Activated naive CD8-positive, alpha-beta T cell treated with anti-CD3 and anti-CD28 coated beads, Interleukin-2, amount 50 U/mL, for 24 hours (primary cell): Measurements from ENCODE around the gene BCAS4.
"Not testable (repeated sequence)": the region's sequence is repeated elsewhere in the genome, so short reads cannot be mapped to it uniquely, and the experiment has no call there.

Source experiments
- ATAC-seq: fragments of 150-1000 bp; cut with Tn5 transposase; one replicate; pipeline ENCODE4 v1.10.0; 2021
- DNase-seq: peaks from one replicate; pipeline ENCODE4 v3.0.0; 2021
- H3K27ac Mint-ChIP-seq: one replicate; pipeline ENCODE4 v1.8.0; 2021; ENCODE audit warnings: mild to moderate bottlenecking, mixed read lengths
- H3K27me3 Mint-ChIP-seq: one replicate; pipeline ENCODE4 v1.8.0; 2021; ENCODE audit warnings: mixed read lengths
- H3K36me3 Mint-ChIP-seq: one replicate; pipeline ENCODE4 v1.8.0; 2021; ENCODE audit warnings: low read depth, mixed read lengths
- H3K4me1 Mint-ChIP-seq: one replicate; pipeline ENCODE4 v1.8.0; 2021; ENCODE audit warnings: mixed read lengths
- H3K4me3 Mint-ChIP-seq: one replicate; pipeline ENCODE4 v1.8.0; 2021; ENCODE audit warnings: mild to moderate bottlenecking, moderate library complexity, mixed read lengths
- H3K9me3 Mint-ChIP-seq: one replicate; pipeline ENCODE4 v1.8.0; 2021; ENCODE audit warnings: mixed read lengths

BCAS4 gene

GRCh38 chr20:50783903-50784302 is 11.0 kb upstream of the BCAS4 start:
- ATAC-seq (no peak), DNase-seq (no peak)
- no peaks in the 10 kb centered on the region for H3K36me3 Mint-ChIP-seq
- no peak overlapping the region for H3K27ac Mint-ChIP-seq
- H3K9me3 Mint-ChIP-seq = no peaks in the 10 kb centered on the region
- no peaks in the 10 kb centered on the region for H3K4me1 Mint-ChIP-seq
- no peak overlapping the region for H3K4me3 Mint-ChIP-seq
- H3K27me3 Mint-ChIP-seq = peaks cover 1% of the 10 kb centered on the region

DNA sequence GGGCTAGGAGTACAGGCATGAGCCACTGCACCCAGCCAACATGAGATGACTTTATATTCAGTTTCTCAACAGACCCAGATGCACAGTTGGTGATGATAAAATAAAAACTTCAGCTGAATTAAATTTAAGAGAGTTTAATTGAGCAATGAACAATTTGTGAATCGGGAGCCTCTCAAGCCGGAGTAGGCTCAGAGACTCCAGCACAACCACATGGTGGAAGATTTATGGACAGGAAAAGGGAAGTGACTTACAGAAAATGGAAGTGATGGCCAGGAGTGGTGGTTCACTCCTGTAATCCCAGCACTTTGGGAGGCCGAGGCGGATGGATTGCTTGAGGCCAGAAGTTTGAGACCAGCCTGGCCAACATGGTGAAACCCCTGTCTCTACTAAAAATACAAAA is 10.4 kb upstream of the BCAS4 start:
- DNase-seq = no peak
- H3K4me1 Mint-ChIP-seq = no peaks in the 10 kb centered on the region

GRCh38 chr20:50786703-50787102 is 8.2 kb upstream of the BCAS4 start:
- H3K27ac Mint-ChIP-seq = no peak overlapping the region
- peaks cover 1% of the 10 kb centered on the region for H3K27me3 Mint-ChIP-seq
- no peak overlapping the region for H3K4me3 Mint-ChIP-seq
- H3K36me3 Mint-ChIP-seq = no peaks in the 10 kb centered on the region
- DNase-seq (no peak), ATAC-seq (no peak)
- H3K9me3 Mint-ChIP-seq = no peaks in the 10 kb centered on the region
- peaks cover 4% of the 10 kb centered on the region for H3K4me1 Mint-ChIP-seq

More for the DNA sequence above, 10.4 kb upstream of the BCAS4 start:
- no peak overlapping the region for H3K4me3 Mint-ChIP-seq
- H3K27me3 Mint-ChIP-seq = peaks cover 1% of the 10 kb centered on the region
- H3K9me3 Mint-ChIP-seq = no peaks in the 10 kb centered on the region
- H3K27ac Mint-ChIP-seq = no peak overlapping the region
- no peak for ATAC-seq
- no peaks in the 10 kb centered on the region for H3K36me3 Mint-ChIP-seq

DNA sequence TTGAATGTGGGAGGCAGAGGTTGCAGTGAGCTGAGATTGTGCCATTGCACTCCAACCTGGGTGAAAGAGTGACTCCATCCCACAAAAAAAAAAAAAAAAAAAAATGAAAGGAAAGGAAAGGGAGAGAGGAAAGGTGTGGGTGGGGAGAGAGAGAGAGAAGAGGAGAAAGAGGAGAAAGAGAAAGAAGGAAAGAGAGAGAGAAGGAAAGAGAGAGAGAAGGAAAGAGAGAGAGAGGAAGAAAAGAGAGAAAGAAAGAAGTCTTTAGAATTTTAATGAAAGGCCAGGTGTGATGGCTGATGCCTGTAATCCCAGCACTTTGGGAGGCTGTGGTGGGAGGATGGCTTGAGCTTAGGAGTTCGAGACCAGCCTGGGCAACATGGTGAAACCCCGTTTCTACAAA is 7.7 kb upstream of the BCAS4 start:
- no peaks in the 10 kb centered on the region for H3K36me3 Mint-ChIP-seq
- ATAC-seq (no peak), DNase-seq (no peak)
- no peaks in the 10 kb centered on the region for H3K9me3 Mint-ChIP-seq
- H3K4me3 Mint-ChIP-seq = no peak overlapping the region
- H3K4me1 Mint-ChIP-seq = peaks cover 4% of the 10 kb centered on the region
- H3K27ac Mint-ChIP-seq = no peak overlapping the region
- H3K27me3 Mint-ChIP-seq = peaks cover 1% of the 10 kb centered on the region

GRCh38 chr20:50788045-50788991 is 6.5 kb upstream of the BCAS4 start:
- no peak for ATAC-seq
- Mint-ChIP-seq H3K36me3 (no peaks in the 10 kb centered on the region), H3K27ac (no peak overlapping the region), H3K4me3 (no peak overlapping the region), H3K4me1 (peaks cover 4% of the 10 kb centered on the region), H3K27me3 (peaks cover 1% of the 10 kb centered on the region), H3K9me3 (no peaks in the 10 kb centered on the region)
- DNase-seq = no peak

DNA sequence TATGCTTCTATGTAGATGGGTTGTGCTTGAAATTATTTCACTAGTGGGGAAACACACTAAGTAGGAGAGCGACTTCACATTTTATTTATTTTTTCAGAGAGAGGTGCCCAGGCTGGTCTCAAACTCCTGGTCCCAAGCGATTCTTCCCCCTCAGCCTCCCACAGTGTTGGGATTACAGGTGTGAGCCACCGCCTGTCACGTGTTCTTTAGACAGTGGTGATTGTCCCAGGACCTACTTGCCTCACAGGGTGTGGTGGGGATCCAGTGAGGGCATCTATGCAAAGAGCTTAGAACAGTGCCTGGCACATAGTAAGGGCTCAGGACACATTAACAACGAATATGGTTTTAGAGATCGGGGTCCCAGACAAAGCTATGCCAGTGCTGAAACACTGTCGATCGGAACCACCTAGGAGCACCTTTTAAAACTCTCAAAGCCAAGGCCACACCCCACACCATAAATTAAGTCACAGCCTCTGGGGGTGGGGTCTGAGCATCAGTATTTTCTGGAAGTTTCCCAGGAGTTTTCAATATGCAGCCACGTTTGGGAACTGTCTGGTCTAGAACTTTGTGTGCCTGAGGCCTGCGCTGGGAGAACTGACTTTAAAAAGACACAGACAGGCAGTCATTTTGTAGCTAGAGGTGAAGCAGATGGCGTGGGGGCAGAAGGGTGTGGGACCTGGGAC is 4.8 kb upstream of the BCAS4 start:
- no peak overlapping the region for H3K27ac Mint-ChIP-seq
- ATAC-seq (no peak), DNase-seq (no peak)
- no peak overlapping the region for H3K4me3 Mint-ChIP-seq
- H3K9me3 Mint-ChIP-seq = no peaks in the 10 kb centered on the region
- H3K36me3 Mint-ChIP-seq = no peaks in the 10 kb centered on the region
- peaks cover 9% of the 10 kb centered on the region for H3K4me1 Mint-ChIP-seq
- H3K27me3 Mint-ChIP-seq = no peaks in the 10 kb centered on the region

DNA sequence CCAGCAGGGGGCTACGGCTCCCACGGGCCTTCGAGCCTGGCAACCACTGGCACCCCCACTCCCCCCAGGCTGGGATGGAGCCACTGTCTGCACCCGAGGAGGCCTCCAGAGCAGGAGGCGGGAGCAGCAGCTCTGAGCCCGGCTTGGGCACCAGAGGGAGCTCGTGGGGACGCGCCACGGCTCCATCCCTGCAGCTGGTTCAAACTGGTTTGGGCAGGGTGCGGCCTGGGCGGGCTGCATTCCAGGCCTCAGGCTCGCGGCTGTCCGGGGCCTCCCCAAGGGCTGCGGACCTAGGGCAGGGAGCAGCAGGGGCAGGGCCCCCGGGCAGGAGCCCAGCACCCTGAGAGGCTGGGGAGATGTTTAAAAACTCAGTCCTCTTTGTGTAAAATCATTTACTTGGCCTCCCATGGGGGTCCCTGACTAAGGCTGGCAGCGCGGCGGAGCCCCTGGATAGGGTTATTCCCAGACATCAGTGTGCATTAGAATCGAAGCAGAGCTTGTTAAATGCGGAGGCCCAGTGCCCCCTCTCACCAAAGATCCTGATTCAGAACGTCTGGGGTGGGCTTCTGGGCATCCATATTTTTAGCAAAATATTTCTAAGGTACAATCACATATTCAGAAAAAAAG is 4.1 kb upstream of the BCAS4 start:
- Mint-ChIP-seq H3K36me3 (no peaks in the 10 kb centered on the region), H3K4me1 (peaks cover 12% of the 10 kb centered on the region), H3K27me3 (no peaks in the 10 kb centered on the region), H3K9me3 (no peaks in the 10 kb centered on the region), H3K4me3 (no peak overlapping the region), H3K27ac (no peak overlapping the region)
- ATAC-seq (peak; percentile 80), DNase-seq (peak; percentile 90)

DNA sequence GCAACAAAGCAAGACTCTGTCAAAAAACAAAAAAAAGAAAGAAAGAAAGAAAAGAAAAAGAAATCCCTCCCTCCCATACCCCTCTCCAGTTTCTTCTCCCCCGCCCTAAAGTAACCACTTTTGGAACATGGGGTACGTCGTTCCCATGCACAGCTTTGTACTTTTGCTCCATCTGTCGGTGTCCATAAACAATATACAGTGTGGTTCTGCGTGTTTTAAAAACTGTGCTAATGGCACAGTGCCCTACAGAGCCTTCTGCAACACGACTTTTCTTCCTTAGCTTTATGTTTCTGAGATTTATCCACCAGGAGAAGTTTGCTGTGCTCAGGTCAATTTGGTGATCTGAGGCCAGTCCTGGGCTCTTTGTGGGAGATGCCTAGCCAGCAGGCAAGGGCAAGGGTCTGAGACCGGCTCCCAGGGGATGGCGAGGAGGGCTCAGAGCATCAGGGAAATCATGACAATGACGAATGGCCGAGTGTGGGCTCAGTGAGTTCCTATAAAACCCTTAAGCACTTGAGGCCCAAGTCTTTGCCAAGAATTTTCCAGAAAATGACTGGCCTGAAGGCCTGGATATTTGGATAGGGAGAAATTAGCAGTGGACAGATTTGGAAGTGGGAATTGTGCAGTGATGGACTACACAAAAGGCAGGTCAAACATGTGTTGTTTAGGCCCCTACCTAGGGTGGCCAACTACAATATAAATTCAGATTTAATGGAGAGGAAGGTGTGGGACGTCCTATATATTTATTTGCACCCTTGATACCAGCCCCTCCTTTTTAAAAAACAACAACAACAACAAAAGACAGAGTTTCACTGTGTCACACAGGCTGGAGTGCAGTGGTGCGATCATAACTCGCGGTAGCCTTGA is 1.9 kb upstream of the BCAS4 start:
- H3K27ac Mint-ChIP-seq = peak overlapping the region; percentile 46

GRCh38 chr20:50793575-50794016 is 1.3 kb upstream of the BCAS4 start:
- DNase-seq = peak; percentile 67
- not testable (repeated sequence) for H3K27me3 Mint-ChIP-seq, ATAC-seq, H3K36me3 Mint-ChIP-seq, H3K9me3 Mint-ChIP-seq, H3K27ac Mint-ChIP-seq
- H3K4me1 Mint-ChIP-seq = peaks cover 21% of the 10 kb centered on the region
- peak overlapping the region; percentile 24 for H3K4me3 Mint-ChIP-seq

More for the DNA sequence above, 1.9 kb upstream of the BCAS4 start:
- ATAC-seq (no peak), DNase-seq (no peak)
- peaks cover 21% of the 10 kb centered on the region for H3K4me1 Mint-ChIP-seq
- no peaks in the 10 kb centered on the region for H3K9me3 Mint-ChIP-seq
- peaks cover 3% of the 10 kb centered on the region for H3K36me3 Mint-ChIP-seq
- no peak overlapping the region for H3K4me3 Mint-ChIP-seq
- no peaks in the 10 kb centered on the region for H3K27me3 Mint-ChIP-seq

GRCh38 chr20:50794181-50794845 is 548 bp upstream of the BCAS4 start:
- Mint-ChIP-seq H3K4me3 (peak overlapping the region; percentile 68), H3K27ac (no peak overlapping the region), H3K36me3 (peaks cover 3% of the 10 kb centered on the region), H3K27me3 (no peaks in the 10 kb centered on the region), H3K9me3 (no peaks in the 10 kb centered on the region), H3K4me1 (peaks cover 25% of the 10 kb centered on the region)
- DNase-seq (peak; percentile 22), ATAC-seq (peak; percentile 2)

DNA sequence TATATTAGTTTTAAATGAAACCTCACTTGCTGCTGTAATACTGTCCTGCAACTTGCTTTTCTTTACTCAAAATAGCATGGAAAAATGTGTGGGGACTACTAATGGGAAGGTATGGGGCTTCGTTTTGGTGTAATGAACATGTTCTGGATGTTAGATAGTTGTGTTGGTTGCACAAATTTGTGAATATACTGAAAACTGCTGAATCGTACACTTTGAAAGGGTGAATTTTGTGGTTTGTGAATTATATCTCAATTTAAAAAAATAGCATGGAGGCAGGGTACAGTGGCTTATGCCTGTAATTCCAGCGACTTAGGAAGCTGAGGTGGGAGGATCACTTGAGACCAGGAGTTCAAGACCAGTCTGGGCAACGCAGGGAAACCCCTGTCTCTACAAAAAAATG is 2.3 kb downstream of the BCAS4 start:
- Mint-ChIP-seq H3K9me3 (no peaks in the 10 kb centered on the region), H3K27ac (no peak overlapping the region), H3K27me3 (no peaks in the 10 kb centered on the region), H3K36me3 (peaks cover 3% of the 10 kb centered on the region), H3K4me1 (peaks cover 29% of the 10 kb centered on the region), H3K4me3 (no peak overlapping the region)
- ATAC-seq (no peak), DNase-seq (no peak)

GRCh38 chr20:50798650-50799049 is 3.8 kb downstream of the BCAS4 start:
- Mint-ChIP-seq H3K27me3 (no peaks in the 10 kb centered on the region), H3K9me3 (no peaks in the 10 kb centered on the region), H3K4me1 (peaks cover 29% of the 10 kb centered on the region), H3K27ac (peak overlapping the region; percentile 50), H3K36me3 (peaks cover 3% of the 10 kb centered on the region), H3K4me3 (no peak overlapping the region)
- ATAC-seq (no peak), DNase-seq (no peak)

DNA sequence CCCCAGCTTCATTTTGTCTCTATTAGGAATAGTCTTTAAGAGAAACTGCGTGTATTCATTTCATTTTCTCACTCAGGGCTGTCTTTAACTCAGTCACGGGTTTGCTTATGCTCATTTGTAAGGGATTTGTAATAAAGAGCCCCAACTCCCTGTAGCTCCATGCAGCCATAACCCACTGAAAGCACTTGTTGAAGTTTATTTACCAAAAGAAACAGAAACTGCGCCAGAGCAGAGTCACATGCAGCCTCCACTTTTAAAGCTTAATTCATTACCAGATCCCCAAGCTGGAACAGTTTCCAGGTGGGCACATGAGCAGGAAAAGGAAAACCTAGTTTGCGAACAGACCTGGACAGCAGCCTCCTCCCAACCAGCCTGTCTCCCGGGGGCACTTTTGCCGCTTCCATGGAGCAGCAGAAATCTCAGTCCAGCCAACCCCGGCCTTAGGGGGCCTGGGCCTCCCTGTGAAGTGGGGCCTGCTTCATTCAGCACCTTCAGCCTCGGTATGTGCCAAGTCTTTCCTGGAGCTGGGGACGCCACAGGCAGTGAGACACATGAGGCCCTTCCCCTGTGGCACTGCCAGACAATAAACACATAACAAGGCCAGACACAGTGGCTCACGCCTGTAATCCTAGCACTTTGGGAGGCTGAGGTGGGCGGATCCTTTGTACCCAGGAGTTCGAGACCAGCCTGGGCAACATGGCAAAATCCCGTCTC is 4.5 kb downstream of the BCAS4 start:
- H3K4me3 Mint-ChIP-seq = no peak overlapping the region
- H3K27ac Mint-ChIP-seq = peak overlapping the region; percentile 50
- H3K36me3 Mint-ChIP-seq = peaks cover 3% of the 10 kb centered on the region
- H3K9me3 Mint-ChIP-seq = no peaks in the 10 kb centered on the region
- H3K27me3 Mint-ChIP-seq = no peaks in the 10 kb centered on the region
- peaks cover 28% of the 10 kb centered on the region for H3K4me1 Mint-ChIP-seq
- DNase-seq = no peak
- no peak for ATAC-seq
